ENCODE results near the gene DEGS2.
A peak's percentile ranks its signal among the peaks of the same experiment; 100 is the strongest.

- no peak for TF ChIP-seq CTCF (conservative IDR thresholded peaks at IDR 0.05)
- 0 out of 2 replicates have a peak, but pooled peaks have one; percentile 33 for TF ChIP-seq ZFX (IDR thresholded peaks at IDR 0.05)
These were observed 32.8 kb upstream of the DEGS2 start for GRCh38 chr14:100192250-100192671.
